HG02610 (cell line): Measurements from ENCODE around the gene GP2.

Experiments
- ATAC-seq: cut with Tn5 transposase; IDR thresholded peaks from one replicate; pipeline ENCODE4 v1.9.1; 2021; ENCODE audit warnings: mild to moderate bottlenecking, moderate library complexity; ENCODE audit not compliant: unreplicated experiment

GP2 gene

GRCh38 chr16:20327444-20328041 is at the start of gene GP2:
GP2 (minus strand) TSS chr16:20327513; CDS start chr16:20326431, 1,082 bp downstream.
- ATAC-seq = no peak

DNA sequence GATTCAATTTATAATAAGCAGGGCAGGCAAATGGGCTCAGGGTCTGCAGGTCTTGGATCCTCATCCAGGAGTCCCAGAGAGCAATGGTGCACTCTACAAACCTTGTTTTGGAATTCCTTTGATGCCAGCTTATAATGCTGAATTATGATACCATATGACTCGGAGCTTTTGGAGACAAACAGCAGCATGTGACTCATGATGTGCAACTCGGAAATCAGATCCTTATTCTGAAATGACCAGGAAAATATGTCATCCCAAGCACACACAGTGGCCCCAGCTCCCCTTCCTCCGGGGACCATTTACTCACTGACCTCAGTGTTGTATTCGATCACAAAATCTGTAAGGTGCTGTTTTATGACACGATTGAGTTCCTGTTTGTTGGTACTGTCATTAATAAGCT is 45.4 kb upstream of the GP2 start:
- ATAC-seq = no peak

- ATAC-seq = no peak
These were observed 42.2 kb upstream of the GP2 start for GRCh38 chr16:20369452-20370054.

DNA sequence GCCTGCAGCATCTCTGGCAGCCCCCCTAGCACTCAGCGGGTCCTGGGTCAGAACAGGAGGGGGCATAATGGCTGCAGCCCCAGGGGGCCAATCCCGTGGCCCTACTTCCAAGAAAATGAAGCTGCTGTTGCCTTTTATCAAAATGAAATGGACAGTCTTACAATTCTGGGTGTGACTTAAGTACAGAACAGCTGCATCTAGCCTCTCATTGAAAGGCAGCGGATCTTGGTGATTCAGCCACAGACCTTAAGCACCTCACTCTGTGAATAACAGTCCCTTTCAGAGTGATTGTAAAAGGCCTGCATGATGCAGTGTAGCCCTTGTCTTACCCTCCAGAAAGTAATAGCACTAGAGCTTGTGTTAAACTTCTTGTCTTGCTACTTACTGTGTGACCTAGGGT is 36.7 kb upstream of the GP2 start:
- no peak for ATAC-seq

GRCh38 chr16:20363191-20363590 is 35.9 kb upstream of the GP2 start:
- no peak for ATAC-seq

- no peak for ATAC-seq
These were observed 32.7 kb upstream of the GP2 start for GRCh38 chr16:20359997-20360396.

DNA sequence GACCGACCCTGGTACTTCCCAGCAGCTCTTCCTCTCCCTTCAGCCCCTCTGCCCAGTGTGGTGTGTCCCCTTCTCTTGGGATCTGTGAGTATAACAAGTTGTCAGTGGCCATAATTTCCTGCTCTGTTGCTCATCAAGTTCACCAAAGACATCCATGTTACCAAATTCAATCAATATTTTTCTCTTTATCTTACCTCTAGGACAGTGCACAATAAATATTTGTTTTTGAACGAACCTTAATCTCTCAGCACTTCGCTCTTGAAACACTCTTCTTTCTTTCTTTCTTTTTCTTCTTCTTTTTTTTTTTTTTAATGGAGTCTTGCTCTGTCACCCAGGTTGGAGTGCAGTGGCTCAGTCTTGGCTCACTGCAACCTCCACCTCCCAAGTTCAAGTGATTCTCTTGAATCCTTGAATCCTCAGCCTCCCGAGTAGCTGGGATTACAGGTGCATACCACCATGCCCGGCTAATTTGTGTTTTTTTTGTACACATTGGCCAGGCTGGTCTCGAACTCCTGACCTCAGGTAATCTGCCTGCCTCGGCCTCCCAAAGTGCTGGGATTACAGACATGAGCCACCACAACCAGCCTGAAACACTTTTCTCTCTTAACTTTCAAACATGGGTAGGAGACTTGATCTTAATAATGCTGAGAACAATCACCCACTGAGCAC is 27.9 kb upstream of the GP2 start:
- ATAC-seq = no peak

DNA sequence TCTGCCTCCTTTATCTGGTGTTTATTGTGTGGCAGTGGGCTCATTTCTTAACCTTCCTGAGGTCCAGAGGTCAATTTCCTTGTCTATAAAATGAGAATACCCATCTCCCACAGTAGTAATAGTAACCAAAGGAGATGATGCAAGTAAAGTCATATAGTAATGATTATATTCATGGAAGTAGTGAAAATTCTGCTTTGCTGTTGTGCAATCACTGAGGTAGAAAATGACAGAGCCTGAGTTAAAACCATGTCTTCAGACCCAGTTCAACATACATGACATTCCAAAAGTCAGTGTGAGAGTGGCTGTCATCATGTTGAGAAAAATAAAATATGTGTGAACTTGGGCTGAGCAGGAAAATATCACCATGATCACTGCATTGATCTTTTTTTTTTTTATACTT is 26.1 kb upstream of the GP2 start:
- no peak for ATAC-seq

- ATAC-seq = no peak
These were observed 25.3 kb upstream of the GP2 start, which contains the start of gene UMOD for GRCh38 chr16:20352615-20353014. UMOD (minus strand) TSS chr16:20352715; CDS start chr16:20350737, 1,978 bp downstream.

GRCh38 chr16:20349615-20350014 is 22.3 kb upstream of the GP2 start:
- no peak for ATAC-seq

DNA sequence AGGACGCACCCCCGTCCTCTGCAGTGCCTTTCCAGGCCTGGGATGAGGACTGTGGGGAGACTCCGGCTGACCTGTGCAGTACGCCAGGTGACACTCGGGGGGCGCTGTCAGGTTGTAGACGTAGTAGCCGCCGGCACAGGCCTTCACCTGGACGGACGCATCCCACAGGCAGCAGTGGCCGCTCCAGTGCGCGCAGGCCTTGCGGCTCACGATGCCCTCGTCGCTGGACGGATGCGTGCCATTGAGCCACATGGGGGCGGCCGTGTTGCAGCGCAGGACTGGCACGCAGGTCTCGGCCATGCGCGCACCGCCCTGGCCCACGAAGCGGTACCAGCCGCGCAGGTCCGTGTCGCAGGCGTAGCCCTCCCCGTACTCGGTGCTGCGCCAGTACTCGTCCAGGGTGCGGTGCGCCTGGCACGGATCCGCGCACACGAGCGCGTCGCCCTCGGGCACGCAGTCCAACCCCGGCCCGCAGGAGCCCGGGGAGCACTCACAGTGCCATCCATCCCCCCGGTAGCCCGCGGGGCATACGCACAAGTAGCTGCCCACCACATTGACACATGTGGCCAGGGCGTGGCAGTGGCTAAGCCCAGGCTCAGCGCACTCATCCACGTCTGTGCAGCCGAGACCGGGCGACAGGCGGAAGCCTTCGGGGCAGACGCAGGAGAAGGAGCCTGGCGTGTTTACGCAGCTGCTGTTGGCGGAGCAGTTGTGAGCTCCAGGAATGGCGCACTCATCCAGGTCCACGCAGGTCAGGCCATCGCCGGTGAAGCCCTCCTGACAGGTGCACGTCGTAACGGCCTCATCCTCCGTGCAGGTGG is 21.3 kb upstream of the GP2 start:
- no peak for ATAC-seq

DNA sequence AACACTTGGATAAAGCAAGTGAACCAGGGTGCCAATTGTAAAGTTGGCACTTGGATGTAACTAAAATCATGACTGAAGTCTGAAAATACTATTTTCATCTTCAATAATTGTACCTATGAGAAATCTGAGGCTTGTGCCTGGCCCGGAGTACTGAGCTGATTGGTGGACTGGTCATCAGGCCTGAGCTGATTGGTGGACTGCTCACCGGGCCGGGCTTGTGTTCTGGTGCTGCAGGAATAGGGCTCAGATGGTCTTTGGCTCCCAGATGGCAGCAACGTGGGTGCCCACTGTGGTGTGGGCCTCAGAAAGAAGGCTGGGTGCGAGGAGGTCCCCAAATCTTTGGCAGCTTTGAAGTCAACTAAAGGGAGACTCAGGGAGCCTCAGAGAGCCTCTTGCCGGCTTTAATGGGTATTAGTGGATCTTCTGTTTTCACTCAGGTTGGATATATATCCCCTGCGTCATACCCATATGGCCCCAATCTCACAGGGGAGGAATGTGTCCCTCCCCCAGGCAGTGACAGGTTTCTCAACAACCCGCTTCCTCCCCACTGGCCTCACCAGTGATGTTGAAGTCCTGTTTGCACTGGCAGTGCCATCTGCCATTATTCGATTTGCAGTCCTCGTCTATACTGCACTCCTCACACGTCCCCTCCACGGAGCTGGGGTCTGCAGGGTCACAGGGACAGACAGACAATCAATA is 20.5 kb upstream of the GP2 start:
- no peak for ATAC-seq

GRCh38 chr16:20344611-20345010 is 17.3 kb upstream of the GP2 start:
- ATAC-seq = no peak

GRCh38 chr16:20339744-20340143 is 12.4 kb upstream of the GP2 start:
- no peak for ATAC-seq

- ATAC-seq = no peak
These were observed 9.6 kb upstream of the GP2 start for GRCh38 chr16:20336955-20337354.

GRCh38 chr16:20334396-20334795 is 7.1 kb upstream of the GP2 start:
- no peak for ATAC-seq

DNA sequence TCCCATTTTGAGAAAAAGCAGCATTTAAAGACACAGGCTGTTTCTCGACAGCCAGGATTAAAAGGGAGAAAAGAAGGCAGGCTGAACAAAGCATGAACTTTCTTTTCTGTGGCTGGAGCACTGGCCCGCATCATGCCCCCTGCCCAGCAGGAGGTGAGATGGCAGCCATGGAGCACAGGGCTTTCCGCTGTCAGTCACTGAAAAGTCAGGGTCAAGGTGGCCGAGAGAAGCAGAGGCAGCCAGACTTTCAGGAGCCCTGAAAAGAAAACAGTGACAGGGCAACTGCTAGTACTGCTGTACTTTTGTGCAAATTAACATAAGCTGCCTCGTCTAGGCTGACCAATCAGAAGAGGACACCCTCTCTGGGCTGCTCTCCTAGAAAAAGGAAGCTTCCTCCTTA is 5.8 kb upstream of the GP2 start:
- no peak for ATAC-seq

GRCh38 chr16:20332411-20332810 is 5.1 kb upstream of the GP2 start:
- no peak for ATAC-seq

GRCh38 chr16:20331635-20332034 is 4.3 kb upstream of the GP2 start:
- ATAC-seq = no peak

DNA sequence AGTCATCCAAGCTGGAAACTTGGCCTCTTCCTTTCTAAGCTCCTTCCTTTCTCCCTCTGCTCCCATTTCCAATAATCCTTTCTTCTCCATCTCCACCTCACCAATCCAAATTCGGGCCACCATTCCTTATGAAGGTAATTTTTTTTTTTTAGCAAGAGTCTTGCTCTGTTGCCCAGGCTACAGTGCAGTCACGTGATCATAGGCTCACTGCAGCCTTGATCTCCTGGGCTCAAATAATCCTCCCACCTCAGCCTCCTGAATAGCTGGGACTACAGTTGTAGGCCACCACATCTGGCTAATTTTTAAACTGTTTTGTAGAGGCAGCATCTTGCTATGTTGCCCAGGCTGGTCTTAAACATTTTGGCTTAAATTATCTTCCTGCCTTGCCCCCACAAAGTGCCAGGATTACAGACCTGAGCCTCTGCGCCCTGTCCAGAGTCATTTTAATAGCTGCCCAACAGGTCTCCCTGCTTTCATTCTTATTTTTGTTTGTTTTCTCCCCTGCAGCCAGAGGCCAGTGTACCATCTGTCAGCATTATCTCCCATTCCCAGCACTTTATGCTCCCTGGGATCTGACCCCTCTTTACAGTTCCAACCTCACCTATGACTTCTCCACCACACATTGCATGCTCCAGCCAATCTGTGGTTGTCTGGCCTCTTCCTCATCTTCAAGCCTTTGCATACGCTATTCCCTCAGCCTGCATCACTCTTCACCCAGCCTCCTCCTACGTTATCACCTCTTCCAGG is 2.3 kb upstream of the GP2 start:
- no peak for ATAC-seq
